HG02943 (cell line): ENCODE data around the gene ZNF831.

Experiments
- ATAC-seq: cut with Tn5 transposase; IDR thresholded peaks from one replicate; pipeline ENCODE4 v1.9.1; 2021; ENCODE audit warnings: mild to moderate bottlenecking, low read depth, moderate library complexity; ENCODE audit not compliant: unreplicated experiment

Gene ZNF831

DNA sequence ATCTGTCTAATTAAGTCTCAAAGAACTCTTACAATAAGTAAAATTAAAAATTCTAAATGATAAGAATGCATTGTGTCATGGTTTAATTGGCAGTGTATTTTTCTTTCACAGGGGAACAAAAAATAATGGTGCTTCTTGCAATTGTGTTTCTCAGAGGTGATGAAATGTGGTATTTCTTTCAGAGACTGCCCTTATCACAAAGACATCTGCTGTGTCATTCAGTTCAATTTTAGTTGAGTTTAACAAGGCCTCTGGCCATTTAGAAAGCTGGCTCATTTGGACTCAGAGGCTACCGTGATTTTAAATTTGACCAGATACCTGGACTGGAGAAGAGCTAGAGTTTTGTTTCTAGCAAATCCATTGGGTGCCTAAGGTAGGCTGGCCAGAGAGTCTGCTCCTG lies 23.6 kb upstream of the ZNF831 start:
- ATAC-seq, result no peak

DNA sequence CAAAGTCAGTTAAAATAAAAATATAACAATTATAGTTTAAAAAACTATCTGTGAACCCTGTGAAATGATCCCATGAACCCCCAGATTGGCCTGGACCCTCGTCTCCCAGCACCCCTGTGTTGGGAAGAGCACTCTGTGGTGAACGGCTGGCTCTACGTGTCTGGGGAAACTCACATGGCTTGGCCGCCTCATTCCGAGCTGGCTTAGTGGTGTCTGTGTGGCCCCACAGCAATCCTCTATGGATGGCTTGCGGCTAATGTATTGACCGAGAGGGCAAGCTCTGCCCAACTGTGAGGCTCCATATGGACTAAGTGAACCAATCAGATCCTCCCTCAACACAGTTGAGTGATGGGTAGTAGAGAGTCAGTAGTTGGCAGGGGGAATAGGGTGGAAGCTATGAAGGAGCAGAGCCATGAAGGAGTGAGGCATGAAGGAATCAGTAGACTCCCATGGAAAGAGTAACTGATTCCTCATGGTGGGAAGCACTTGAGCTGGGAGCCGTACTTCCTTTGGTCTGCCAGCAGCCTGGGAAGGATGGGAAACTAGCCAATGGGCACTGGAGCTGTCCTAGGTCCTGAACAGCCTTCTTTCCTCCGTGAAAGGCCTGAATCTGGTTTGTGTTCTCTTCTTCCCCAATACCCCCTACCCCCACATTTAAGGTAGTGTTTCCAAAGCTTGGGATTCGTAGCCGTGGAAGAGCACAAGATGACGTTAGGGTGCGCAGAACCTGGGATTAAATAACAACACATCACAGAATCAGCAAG lies 21.6 kb upstream of the ZNF831 start:
- no peak for ATAC-seq

DNA sequence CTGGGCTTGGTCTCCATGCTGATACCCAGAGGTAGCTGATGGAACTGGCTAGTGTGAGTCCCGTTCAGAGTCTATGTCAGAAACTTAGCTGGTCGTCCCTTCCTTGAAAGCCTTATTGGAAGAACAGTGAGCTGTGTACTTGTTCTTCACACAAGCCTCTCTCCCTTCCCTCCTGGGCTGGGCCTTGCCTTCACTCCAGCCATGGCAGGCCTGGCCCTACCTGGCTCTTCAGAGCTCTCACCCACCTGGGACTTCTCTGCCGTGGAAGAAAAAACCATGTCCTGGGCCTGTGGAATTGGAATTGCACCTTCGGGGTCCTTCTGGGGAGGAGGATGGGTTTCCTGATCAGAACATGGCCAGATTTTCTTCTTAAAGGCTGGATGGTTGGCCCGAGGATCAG lies 20.3 kb upstream of the ZNF831 start:
- ATAC-seq, result no peak

DNA sequence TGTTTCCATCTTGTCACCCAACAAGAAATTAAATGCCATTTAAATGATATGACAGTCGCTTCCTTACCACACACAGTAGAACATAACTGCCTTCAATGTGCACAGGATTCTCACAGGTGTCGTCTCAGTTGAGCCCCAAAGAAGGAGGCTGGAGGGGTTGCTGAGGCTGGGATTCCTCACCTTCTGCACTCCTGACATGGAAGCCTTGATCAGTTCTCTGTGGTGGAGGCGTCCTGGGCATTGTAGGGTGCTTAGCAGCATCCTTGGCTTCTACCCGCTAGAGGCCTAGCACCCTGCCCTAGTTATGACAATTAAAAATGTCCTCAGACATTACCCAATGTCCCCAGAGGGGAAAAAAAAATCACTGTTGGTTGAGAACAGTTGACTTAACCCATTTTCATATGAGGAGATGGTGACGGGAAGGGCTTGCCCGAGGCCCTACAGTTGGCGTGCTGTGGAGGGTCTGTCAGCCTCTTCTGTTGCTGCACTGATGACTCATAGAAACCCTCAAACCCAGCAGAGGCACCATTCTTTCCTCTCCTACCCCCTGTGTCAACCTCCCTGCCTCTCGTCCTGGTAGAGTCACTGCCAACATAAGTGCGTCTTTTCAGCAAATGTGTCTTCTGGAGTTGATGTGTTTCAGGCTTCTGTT lies 19.3 kb upstream of the ZNF831 start:
- no peak for ATAC-seq

DNA sequence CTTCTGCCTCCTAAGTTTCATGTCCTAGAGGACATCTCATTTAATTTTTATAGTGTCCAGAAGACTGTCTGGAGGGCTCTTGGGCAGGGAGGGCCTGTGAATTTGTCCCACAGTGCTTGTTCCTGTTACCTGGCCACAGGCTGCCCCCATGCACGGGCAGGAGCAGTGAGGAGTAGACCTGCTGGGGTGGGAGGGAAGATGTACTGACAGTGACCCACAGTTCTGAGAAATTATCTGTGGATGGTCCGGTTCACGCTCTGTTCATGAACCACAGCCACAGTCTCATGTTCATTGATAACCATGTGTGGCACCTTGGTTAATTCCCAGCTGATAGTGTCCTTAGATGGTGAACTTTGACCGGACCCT lies 18.8 kb upstream of the ZNF831 start:
- no peak for ATAC-seq

DNA sequence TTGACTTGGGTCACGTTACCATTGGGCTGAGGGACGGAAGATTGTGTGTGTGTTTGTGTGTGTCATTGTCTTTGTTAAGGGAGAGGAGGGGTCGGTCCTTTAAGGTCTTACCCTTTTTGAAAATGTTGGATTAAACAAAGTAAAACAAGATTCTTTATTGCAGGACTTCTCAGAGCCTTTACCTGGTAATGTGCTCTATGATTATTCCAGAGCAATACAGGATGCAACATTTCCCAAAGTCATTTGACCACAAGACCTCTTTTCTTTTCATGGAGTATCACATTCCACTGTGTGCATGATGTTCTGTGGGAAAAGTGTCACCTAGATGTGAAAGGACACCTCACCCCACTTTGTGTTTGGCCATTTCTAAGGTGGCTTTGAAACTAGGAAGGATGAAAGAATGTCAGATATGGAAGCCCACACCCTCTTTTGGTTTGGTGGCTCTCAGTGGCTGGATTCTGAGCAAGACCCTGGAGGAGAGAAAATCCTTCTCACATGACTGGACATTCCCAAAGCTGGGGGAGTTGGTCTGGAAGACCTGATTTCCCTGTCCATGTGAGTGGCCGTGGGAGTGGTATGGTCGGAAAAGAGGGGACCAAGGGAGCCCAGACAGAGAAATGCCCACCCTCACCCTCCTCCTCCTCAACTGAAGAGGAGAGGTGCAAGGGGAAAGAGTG lies 18.2 kb upstream of the ZNF831 start:
- ATAC-seq, result no peak

DNA sequence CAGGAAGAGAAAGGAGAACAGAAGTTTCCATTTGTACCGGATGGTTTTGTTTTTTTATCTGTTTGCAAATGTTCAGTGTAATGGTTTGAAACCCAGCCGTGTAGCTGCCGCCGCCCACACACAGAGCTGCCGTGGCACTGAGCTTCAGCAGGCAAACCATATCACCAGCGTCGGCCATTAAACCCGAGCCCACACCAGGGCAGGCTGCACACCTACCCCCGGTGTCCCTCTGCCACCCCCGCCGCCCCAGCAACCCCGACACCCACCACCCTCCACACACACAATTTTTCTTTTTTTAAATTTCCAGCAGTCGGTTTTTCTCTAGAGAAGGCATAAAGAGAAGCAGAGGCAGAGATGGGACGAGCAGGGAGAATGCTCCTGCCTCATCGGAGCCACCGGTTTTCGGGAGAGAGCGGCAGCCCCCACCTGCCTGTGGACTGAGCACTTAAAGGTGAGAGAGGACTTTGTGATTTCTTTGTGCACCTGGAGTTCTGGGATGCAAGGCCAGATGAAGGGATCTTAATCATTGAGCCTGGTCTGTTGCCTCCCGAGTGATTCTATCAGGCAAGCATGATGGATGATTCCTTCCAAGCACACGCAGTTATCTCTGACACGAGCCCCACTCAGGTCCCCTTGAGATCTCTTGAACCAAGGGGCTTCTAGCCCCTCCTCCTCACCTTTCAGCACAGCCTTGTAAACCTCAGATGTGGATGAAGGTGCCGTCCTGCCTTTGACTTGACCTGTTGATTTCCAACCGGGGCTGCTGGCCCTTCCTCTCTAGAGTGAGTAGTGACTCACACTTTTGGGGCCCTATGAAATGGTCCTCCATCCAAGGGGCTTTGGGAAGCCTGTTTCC lies 17.5 kb upstream of the ZNF831 start:
- ATAC-seq, result no peak

DNA sequence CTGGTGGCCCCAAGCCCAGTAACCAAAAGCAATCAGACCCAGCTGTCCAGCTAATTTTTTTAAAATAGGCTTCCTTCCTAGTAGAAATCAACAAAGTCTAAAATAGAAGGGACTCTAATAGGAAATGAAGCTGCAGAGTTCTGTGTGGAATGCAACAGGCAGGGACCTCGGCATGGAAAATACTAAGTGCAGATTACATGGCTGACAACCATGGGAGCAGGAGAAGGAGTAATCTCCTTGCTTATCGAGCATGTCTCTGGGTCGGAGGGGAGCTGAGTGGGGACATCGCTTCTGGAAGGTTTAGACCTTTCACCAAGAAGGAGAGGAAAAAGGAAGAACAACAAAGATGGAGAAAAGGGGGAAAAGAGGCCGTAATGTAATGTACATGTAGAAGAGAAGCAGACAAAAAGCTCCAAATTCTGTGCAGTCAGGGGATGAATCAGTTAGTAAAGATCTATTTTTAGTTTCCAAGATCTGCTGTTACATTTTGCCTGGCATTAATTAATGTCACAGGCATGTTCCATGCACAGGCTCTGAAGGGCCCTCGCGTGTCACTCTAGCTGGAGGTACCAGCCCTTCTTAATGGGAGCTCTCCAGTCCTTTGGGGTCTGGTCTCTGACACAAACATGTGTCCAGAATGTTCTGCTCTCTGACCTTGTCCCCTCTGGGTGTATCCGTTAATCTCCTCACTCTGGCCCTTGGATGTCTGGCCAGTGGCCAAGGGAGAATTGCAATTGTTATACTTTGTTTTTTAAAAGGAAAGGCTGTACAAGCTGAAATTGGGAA lies 16.6 kb upstream of the ZNF831 start:
- ATAC-seq, result no peak

DNA sequence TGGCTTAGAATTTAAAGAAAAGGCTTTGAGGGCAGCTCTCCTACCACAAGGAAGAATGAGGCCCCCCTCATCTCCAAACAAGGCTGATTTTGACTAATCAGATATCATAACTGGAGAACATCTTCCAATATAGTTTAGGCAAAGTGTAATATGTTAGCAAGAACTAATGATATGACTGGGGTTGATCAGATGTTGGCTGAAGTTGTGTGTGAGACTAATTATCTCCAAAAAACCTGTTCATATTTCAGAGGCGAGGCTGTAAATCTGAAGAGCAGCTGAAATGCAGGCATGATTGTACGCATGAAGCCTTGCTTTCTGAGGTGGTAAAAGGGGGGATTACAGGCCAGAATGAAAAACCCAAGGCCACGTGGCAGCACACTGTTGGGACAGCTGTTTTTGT lies 16.0 kb upstream of the ZNF831 start:
- ATAC-seq, result no peak

DNA sequence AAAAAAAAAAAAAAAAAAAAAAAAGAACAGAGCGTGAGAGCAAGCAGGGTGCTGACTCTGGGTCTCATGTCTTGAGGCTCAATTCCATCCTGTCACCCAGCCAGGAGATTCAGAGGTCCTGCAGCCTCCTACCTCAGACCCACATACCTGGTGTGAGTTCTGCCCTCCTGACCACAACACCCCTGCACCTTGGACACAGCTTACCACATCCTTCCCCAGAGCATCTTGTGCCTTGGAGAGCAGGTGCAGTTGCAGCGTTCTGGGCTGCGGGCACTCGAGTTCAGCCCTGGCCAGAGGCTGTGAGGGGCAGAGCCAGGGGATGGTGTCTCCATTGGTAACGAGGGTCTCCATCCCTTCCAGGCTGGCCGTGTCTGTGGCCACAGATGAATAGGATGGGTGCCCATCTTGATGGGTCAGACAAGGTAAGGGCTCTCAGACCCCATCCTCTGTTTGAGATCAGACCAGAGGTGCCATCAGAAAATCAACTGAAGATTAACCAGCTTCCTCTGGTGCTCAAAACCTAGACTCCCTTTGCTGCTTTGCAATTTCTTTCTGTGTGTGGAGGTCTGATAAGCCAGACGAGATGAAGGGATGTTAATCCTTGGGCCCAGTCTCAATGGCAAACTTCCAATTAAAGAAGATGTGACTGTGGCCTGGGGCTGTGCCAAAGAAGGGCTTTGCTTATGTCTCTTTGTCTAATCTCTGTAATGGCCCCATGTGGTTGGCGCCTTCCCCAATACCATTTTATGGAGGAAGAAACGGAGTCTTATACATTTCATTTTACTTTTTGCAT lies 14.7 kb upstream of the ZNF831 start:
- ATAC-seq, result no peak

DNA sequence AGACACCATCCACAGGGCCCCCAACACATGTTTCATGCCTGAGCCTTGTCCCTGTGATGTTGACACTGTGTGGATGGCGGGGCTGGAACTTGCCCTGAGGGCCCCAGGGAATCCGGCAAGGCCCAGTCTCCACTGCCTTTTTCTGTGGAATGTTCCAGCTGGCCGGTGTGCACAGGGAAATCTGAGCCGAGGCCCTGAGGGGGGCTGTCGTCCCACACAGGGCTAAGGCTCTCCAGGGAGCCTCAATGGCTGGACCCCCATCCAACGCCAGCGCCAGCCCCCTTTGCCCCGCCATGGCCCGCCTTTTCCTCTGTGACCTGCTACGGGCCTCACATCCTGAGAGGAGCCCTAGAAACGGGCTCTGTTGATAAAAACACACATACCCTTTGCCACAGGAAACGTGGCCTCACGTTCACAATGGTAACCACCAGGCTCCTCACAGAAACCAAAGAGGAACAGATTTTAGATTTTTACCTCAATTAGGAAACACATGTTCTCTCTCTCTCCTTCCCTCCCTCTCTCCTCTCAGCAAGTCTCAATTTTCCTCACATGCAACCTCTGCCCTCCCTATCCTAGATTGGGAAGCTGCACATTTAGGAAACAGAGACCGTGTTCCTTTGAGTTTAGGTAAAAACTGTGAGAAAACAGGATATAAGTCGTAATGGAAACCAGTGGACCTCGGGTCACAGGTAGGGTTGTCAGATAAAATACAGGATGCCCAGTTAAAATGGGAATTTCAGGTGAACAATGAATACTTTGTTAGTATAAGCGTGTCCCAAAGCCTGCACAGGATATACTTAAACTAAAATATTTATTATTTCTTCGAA lies 13.7 kb upstream of the ZNF831 start:
- ATAC-seq, result no peak

DNA sequence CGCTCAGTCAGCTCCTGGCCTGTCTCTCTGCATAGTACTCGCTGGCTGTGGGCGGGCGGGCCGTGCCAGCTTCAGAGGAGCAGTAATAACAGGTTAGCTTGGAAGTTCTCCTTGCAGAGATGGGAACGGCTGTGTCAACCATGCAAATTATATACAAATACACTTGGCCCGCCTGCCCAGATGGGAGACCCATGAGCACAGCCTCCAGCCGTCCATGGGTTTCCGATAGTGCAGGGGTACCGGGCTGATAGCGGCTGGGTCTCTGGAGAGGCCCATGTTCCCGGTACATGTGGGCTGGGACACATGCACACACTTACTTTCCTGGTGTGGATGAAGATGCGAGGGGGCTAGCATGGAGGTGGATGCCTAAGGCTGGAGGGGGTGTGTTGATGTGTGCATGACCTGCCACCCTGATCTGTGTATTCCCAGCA lies 12.8 kb upstream of the ZNF831 start:
- no peak for ATAC-seq

DNA sequence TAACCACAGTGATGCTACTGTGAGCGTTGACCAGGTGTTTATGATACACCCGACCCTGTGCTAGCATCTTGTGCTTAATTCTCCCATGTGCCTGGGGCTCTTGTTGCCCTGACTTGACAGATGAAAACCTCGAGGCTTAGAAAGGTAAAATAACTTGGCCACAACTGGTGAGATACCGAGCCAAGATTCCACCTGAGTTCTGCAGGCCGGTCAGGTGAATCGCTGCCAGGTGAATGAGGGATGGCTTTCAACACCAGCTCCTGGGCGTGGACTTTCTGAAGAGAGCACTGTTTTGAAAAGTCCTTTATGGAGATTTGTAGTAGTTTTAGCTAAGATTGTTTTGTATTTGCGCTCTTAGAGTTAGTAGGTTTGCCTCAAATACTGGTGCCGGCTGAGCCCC lies 12.2 kb upstream of the ZNF831 start:
- ATAC-seq, result no peak

DNA sequence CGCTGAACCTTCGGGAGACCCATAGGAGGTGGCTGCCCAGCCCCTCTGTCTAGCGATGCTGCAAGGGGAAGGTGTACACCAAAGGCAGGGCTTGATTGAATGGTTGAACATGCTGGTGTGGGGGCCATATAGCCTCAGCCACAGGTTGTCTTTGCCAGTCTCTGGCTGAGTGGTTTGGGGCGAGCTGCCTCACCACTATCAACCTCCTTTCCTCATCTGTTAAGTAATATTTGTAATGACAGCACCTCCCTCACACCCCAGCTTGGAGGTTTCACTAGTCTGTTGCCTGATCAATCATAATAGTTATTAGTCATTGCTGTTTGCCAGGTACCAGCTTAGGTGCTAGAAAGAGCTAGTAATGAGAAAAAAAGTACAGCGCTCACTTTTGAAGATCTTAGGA lies 11.8 kb upstream of the ZNF831 start:
- no peak for ATAC-seq

DNA sequence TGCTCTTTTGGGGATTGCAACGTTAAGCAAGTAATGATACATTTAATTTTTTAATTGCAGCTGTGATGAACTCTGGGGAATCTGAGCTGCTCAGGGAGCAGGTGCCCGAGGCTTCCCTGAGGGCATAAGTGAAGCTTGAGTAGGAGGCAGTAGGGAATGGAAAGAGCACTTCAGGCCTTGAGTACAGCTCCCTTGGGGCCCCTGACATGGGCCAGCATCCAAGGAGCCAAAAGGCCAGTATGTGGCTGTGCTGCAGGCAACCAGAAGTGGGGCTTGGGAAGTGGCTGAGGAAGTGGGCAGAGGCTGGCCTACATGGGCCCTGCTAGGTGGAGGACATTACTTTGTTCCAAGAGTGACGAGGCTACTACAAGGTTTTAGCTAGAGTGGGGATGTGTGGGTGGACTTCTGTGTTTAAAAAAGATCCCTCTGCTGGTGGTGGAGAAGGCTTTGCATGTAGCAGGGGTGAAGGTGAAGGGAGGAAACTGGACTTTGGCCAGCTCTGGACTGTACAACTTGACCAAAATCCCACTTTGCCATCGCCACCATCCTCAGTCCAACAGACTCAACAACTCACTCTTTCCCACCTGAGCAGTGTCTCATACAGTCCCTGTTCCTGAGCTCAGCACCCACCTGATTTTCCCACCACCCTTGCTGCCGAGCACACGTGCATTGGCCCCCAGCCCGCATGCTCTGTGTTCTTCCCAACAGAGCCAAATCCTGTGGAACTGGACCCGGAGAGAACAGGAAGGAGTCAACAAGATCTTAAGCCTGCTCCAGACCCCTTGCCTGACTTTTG lies 10.9 kb upstream of the ZNF831 start:
- ATAC-seq, result no peak

DNA sequence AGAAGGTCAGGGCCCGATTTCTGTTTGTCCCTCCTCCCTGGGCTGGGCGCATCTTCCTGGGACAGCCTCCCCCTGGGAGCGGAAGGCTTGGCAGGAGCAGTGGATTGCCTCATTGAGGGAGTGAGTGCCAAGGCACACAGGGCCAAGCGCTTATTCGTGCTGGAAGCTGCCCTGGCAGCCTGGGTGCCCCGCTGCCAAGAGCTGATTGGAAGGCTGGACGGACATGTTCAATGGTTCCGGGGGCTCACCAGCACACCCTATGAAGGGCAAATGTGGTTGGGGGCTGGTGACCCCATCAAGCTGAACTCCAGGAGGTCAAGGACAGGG lies 10.3 kb upstream of the ZNF831 start:
- no peak for ATAC-seq

DNA sequence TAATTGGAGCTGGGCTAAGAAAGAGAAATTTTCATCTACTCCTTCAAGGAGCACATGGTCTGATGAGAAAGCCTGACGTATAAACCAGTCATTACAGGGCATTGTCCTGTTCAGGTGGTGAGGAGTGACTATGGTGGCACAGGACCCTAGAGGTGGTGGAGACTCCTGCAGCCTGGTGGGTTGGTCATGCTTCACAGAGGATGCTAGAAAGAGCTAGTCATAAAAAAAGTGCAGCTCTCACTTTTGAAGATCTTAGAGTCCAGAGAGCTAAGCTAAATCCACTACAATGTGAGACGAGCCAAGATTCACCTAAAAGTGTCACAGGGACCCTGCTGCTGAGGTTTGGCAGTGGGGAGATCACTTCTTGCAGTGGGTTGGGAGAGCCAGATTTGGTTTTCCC lies 9.8 kb upstream of the ZNF831 start:
- ATAC-seq, result no peak
